WTC11 (cell line): ENCODE data around the gene CD300LG. TPM values are rescaled to one million over a fixed set of nuclear protein-coding genes. Genes with fewer than 3 reads are reported as not detected.

Source experiments
- ATAC-seq: fragments of 200-7000 bp; cut with Tn5 transposase; 2 replicates; pipeline ENCODE4 v1.10.0; 2021; ENCODE audit warnings: mild to moderate bottlenecking, moderate library complexity
- CTCF ChIA-PET: fragments of 300-600 bp; sonication (Branson Sonifier 250); formaldehyde crosslinking; loops from one replicate; lab custom pipeline; 2021; ENCODE audit warnings: antibody characterized with exemption; lab: Charles Lee
- POLR2A ChIA-PET: fragments of 350-600 bp; sonication (Branson Sonifier 250); formaldehyde crosslinking; loops from one replicate; lab custom pipeline; 2021; ENCODE audit warnings: antibody characterized with exemption; lab: Charles Lee
- DNase-seq: peaks from one replicate; pipeline ENCODE4 v3.0.0; 2021; ENCODE audit warnings: low spot score
- H3K27ac Mint-ChIP-seq: 2 replicates; pipeline ENCODE4 v1.8.0; 2021; ENCODE audit warnings: mixed read lengths
- H3K27me3 Mint-ChIP-seq: 2 replicates; pipeline ENCODE4 v1.8.0; 2021; ENCODE audit warnings: low read depth, mild to moderate bottlenecking, moderate library complexity, mixed read lengths
- H3K36me3 Mint-ChIP-seq: 2 replicates; pipeline ENCODE4 v1.8.0; 2021; ENCODE audit warnings: mixed read lengths
- H3K4me1 Mint-ChIP-seq: 2 replicates; pipeline ENCODE4 v1.8.0; 2022; ENCODE audit warnings: mixed read lengths
- H3K4me3 Mint-ChIP-seq: 2 replicates; pipeline ENCODE4 v1.8.0; 2021; ENCODE audit warnings: mild to moderate bottlenecking, moderate library complexity, mixed read lengths
- H3K9me3 Mint-ChIP-seq: 2 replicates; pipeline ENCODE4 v1.8.0; 2021; ENCODE audit warnings: mixed read lengths
- CDX4 ChIP-seq: fragments of 250-450 bp; sonication (Bioruptor Pico); IDR thresholded peaks from 2 replicates; pipeline ENCODE4 v1.9.0; 2021; ENCODE audit warnings: moderate library complexity, mild to moderate bottlenecking, inconsistent platforms, borderline replicate concordance
- ETV6 ChIP-seq: sonication (generic); formaldehyde crosslinking; IDR thresholded peaks from 2 replicates; pipeline ENCODE4 v1.8.1; 2022; ENCODE audit warnings: mild to moderate bottlenecking, missing genetic modification reagents
- FOXJ3 ChIP-seq: sonication (generic); formaldehyde crosslinking; IDR thresholded peaks from 2 replicates; pipeline ENCODE4 v1.9.0; 2021; ENCODE audit warnings: missing genetic modification reagents, mild to moderate bottlenecking, borderline replicate concordance
- FOXK1 ChIP-seq: sonication (generic); formaldehyde crosslinking; IDR thresholded peaks from 2 replicates; pipeline ENCODE4 v1.8.0; 2022; ENCODE audit warnings: mild to moderate bottlenecking, moderate library complexity, missing genetic modification reagents
- GRHL2 ChIP-seq: fragments of 250-450 bp; sonication (Bioruptor Pico); IDR thresholded peaks from 2 replicates; pipeline ENCODE4 v1.8.0; 2022; ENCODE audit warnings: mild to moderate bottlenecking, moderate library complexity; ENCODE audit not compliant: insufficient replicate concordance, severe bottlenecking
- GTF2I ChIP-seq: fragments of 250-450 bp; sonication (Bioruptor Pico); conservative IDR thresholded peaks from 2 replicates; pipeline ENCODE4 v1.4.0; 2021; ENCODE audit warnings: mild to moderate bottlenecking
- JUN ChIP-seq: sonication (generic); formaldehyde crosslinking; IDR thresholded peaks from 2 replicates; pipeline ENCODE4 v1.8.0; 2023; ENCODE audit warnings: mild to moderate bottlenecking, missing genetic modification reagents
- MYBL2 ChIP-seq: sonication (generic); formaldehyde crosslinking; IDR thresholded peaks from 2 replicates; pipeline ENCODE4 v1.8.1; 2023; ENCODE audit warnings: mild to moderate bottlenecking, moderate library complexity, missing genetic modification reagents
- NR1H2 ChIP-seq: sonication (generic); formaldehyde crosslinking; IDR thresholded peaks from 2 replicates; pipeline ENCODE4 v1.9.0; 2021; ENCODE audit warnings: mild to moderate bottlenecking, moderate library complexity, missing genetic modification reagents
- OVOL2 ChIP-seq: fragments of 250-450 bp; sonication (Bioruptor Pico); IDR thresholded peaks from 2 replicates; pipeline ENCODE4 v1.9.0; 2021; ENCODE audit warnings: mild to moderate bottlenecking, borderline replicate concordance
- PREB ChIP-seq: sonication (generic); formaldehyde crosslinking; IDR thresholded peaks from 2 replicates; pipeline ENCODE4 v1.8.1; 2022; ENCODE audit warnings: mild to moderate bottlenecking, missing genetic modification reagents, moderate library complexity, borderline replicate concordance
- RELA ChIP-seq: sonication (generic); formaldehyde crosslinking; IDR thresholded peaks from 2 replicates; pipeline ENCODE4 v1.8.1; 2022; ENCODE audit warnings: missing genetic modification reagents, mild to moderate bottlenecking, borderline replicate concordance
- SMAD4 ChIP-seq: sonication (generic); formaldehyde crosslinking; IDR thresholded peaks from 2 replicates; pipeline ENCODE4 v1.8.0; 2022; ENCODE audit warnings: mild to moderate bottlenecking, missing genetic modification reagents
- SP1 ChIP-seq: sonication (generic); formaldehyde crosslinking; conservative IDR thresholded peaks from 2 replicates; pipeline ENCODE4 v1.8.1; 2022; ENCODE audit warnings: missing genetic modification reagents
- TEAD1 ChIP-seq: sonication (generic); formaldehyde crosslinking; IDR thresholded peaks from 2 replicates; pipeline ENCODE4 v1.8.0; 2022; ENCODE audit warnings: mild to moderate bottlenecking, missing genetic modification reagents
- USF1 ChIP-seq: sonication (generic); formaldehyde crosslinking; IDR thresholded peaks from 2 replicates; pipeline ENCODE4 v1.8.0; 2022; ENCODE audit warnings: mild to moderate bottlenecking, missing genetic modification reagents
- ZBTB21 ChIP-seq: sonication (generic); formaldehyde crosslinking; IDR thresholded peaks from 2 replicates; pipeline ENCODE4 v1.8.1; 2023; ENCODE audit warnings: mild to moderate bottlenecking, missing genetic modification reagents, borderline replicate concordance
- ZNF232 ChIP-seq: sonication (generic); formaldehyde crosslinking; IDR thresholded peaks from 2 replicates; pipeline ENCODE4 v1.8.0; 2022; ENCODE audit warnings: mild to moderate bottlenecking, missing genetic modification reagents
- ZNF396 ChIP-seq: fragments of 250-450 bp; sonication (Bioruptor Pico); IDR thresholded peaks from 2 replicates; pipeline ENCODE4 v1.8.0; 2021; ENCODE audit warnings: mild to moderate bottlenecking, moderate library complexity, borderline replicate concordance
- ZNF512 ChIP-seq: sonication (generic); formaldehyde crosslinking; IDR thresholded peaks from 2 replicates; pipeline ENCODE4 v1.8.1; 2022; ENCODE audit warnings: missing genetic modification reagents, borderline replicate concordance
- total RNA-seq: library from RNA; stranded (reverse); gene quantifications from 3 replicates; pipeline ENCODE4 v1.2.3, GENCODE V29; 2021

The CD300LG gene
- total RNA-seq, 1 experiment from 2014 or later, result not detected

GRCh38 chr17:43814026-43814425 lies 33.0 kb upstream of the CD300LG start (continued):
- TF ChIP-seq PREB (CRISPR knock-in tag) (no peak), SP1 (CRISPR knock-in tag) (no peak)

- CTCF ChIA-PET, result interaction anchor here (0.7 to 4.7 kb wide), 12 partner anchors 11 to 121 kb away, joined by 3 to 78 read pairs (median 4); partner anchors contain the start of genes CD300LG and DUSP3
- Mint-ChIP-seq H3K27ac (0 out of 2 replicates have a peak overlapping the region, but pooled peaks have one; percentile 1), H3K36me3 (no peaks in the 10 kb centered on the region; the same call in 1 of the 2 replicates), H3K9me3 (no peaks in the 10 kb centered on the region), H3K4me1 (peaks cover 24% of the 10 kb centered on the region), H3K27me3 (no peaks in the 10 kb centered on the region)
- no peak for DNase-seq
- ATAC-seq, result no peak
- POLR2A ChIA-PET, result no interaction called here
- TF ChIP-seq RELA (CRISPR knock-in tag) (no peak), ZNF512 (no peak), ETV6 (CRISPR knock-in tag) (no peak), MYBL2 (no peak), GRHL2 (CRISPR knock-in tag) (no peak), GTF2I (no peak), USF1 (CRISPR knock-in tag) (no peak), JUN (CRISPR knock-in tag) (no peak), SMAD4 (CRISPR knock-in tag) (no peak), FOXK1 (no peak), ZBTB21 (CRISPR knock-in tag) (no peak), TEAD1 (CRISPR knock-in tag) (no peak), OVOL2 (CRISPR knock-in tag) (no peak), NR1H2 (CRISPR knock-in tag) (no peak), ZNF396 (CRISPR knock-in tag) (no peak), ZNF232 (CRISPR knock-in tag) (no peak), CDX4 (CRISPR knock-in tag) (no peak), FOXJ3 (CRISPR knock-in tag) (no peak)
- TF ChIP-seq, all 79 proteins: peak for 0
- H3K4me3 Mint-ChIP-seq, result no peak overlapping the region
Measured at GRCh38 chr17:43814714-43815113, 32.3 kb upstream of the CD300LG start.
